Upper lobe of left lung (tissue), 6 donors: ENCODE measurements around the gene PCDHGA2. TPM values are rescaled to one million over a fixed set of nuclear protein-coding genes. Genes with fewer than 3 reads are reported as not detected.
A peak's percentile ranks its signal among the peaks of the same experiment; 100 is the strongest.

Source experiments
- ATAC-seq, 2 donors: fragments of 200-7000 bp; cut with Tn5 transposase; one replicate each; pipeline ENCODE4 v1.9.1; 2022; ENCODE audit warnings: mild to moderate bottlenecking in 2 of 2, moderate library complexity in 2 of 2; ENCODE audit not compliant: low FRiP score in 2 of 2
- DNase-seq, 2 donors: peaks; one replicate each; pipeline ENCODE4 v3.0.0-alpha.2; 2019 to 2020
- H3K27ac ChIP-seq, 4 donors: fragments of 200-600 bp; sonication (generic); one replicate each; pipeline ENCODE4 v1.5.1; 2016 to 2019
- H3K27me3 ChIP-seq, 4 donors: fragments of 200-600 bp; sonication (generic); one replicate each; pipeline ENCODE4 v1.5.1; 2017 to 2019
- H3K36me3 ChIP-seq, 4 donors: fragments of 200-600 bp; sonication (generic); one replicate each; pipeline ENCODE4 v1.5.1; 2016 to 2019
- H3K4me1 ChIP-seq, 4 donors: fragments of 200-600 bp; sonication (generic); one replicate each; pipeline ENCODE4 v1.5.1; 2018 to 2019
- H3K4me3 ChIP-seq, 4 donors: fragments of 200-600 bp; sonication (generic); one replicate each; pipeline ENCODE4 v1.5.1; 2017 to 2019; ENCODE audit warnings: mild to moderate bottlenecking in 2 of 4, moderate library complexity in 1 of 4
- H3K9me3 ChIP-seq, 4 donors: fragments of 200-600 bp; sonication (generic); one replicate each; pipeline ENCODE4 v1.5.1; 2018 to 2019
- EP300 ChIP-seq, 4 donors: sonication (generic); formaldehyde crosslinking; IDR thresholded peaks; one replicate each; pipeline ENCODE4 v1.5.1; 2017; ENCODE audit warnings: antibody characterized with exemption in 4 of 4, control low read depth in 2 of 4
- POLR2A ChIP-seq, 4 donors: fragments of 450-650 bp; IDR thresholded peaks; one replicate each; pipeline ENCODE4 v1.5.1; 2016 to 2017; ENCODE audit warnings: antibody characterized with exemption in 4 of 4, mild to moderate bottlenecking in 2 of 4
- POLR2AphosphoS5 ChIP-seq, 2 donors: sonication (generic); formaldehyde crosslinking; IDR thresholded peaks; one replicate each; pipeline ENCODE4 v1.5.1; 2017; ENCODE audit warnings: antibody characterized with exemption in 2 of 2
- WGBS, 2 donors: methylation state at CpG; one replicate each; pipeline ENCODE4 v1.1.5; 2017 to 2018; 5-methylcytosine and 5-hydroxymethylcytosine counted together
- total RNA-seq, 6 donors: library from RNA; depleted of rRNA in 4 of 6; stranded (reverse); fragments of >200 nt in 4 of 6; gene quantifications; one replicate each; pipeline versions ENCODE4 v1.1.0 to v1.2.1, GENCODE V29; 2016 to 2021
- TF ChIP-seq, protein P1 (sequence below), 6 experiments: fragments of 450-650 bp in 4 of 6; fragments of 200-600 bp in 2 of 6; sonication (generic) in 2 of 6; IDR thresholded peaks; one replicate each; pipeline ENCODE4 v1.5.1; 2016 to 2019; ENCODE audit warnings: antibody characterized with exemption in 6 of 6
- donor health status: DM: no; HTN: no; CAD: no; lungs with moderate emphysema.
- donor health status: DM: no; HTN: yes; CAD: no; lungs with severe emphysema.

Gene PCDHGA2
- total RNA-seq, 6 donors from 2014 or later: 1.6 to 4.3 (median 2.7) TPM

DNA sequence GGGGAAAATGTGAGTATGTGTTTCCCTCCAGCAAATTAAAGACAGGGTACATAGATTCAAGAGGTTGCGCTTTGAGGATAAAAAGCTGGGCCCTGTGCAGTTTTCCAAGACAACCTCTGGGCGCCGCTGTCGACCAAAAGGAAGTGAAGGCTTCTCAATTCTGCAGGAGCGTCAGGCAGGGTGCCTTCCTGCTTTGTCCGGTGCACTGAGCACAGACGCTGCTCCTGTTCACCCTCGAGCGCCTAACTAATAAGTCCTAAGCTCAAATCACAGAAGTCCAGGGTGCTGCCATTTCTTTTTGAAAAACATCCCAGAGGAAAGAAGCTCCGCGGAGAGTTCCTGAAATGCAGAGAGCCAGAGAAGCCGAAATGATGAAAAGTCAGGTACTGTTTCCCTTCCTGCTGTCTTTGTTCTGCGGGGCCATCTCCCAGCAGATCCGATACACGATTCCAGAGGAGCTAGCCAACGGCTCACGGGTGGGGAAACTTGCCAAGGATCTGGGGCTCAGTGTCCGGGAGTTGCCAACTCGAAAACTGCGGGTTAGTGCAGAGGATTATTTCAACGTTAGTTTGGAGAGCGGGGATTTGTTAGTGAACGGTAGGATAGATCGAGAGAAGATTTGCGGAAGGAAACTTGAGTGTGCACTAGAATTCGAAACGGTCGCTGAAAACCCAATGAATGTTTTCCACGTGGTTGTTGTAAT lies 11.5 kb downstream of the PCDHGA2 start, which contains the start of gene PCDHGB1:
PCDHGB1 (plus strand) TSS at position 183 of the 703 bp plus-strand sequence; CDS start at position 345, 162 bp downstream.
- peak within 1 kb of the TSS in 2 of 4 donors; percentile 15 to 19 for H3K4me3 ChIP-seq
- 23 to 27% methylated on average over 29 of the region's 29 CpGs for WGBS, 2 donors
- no peak for DNase-seq

DNA sequence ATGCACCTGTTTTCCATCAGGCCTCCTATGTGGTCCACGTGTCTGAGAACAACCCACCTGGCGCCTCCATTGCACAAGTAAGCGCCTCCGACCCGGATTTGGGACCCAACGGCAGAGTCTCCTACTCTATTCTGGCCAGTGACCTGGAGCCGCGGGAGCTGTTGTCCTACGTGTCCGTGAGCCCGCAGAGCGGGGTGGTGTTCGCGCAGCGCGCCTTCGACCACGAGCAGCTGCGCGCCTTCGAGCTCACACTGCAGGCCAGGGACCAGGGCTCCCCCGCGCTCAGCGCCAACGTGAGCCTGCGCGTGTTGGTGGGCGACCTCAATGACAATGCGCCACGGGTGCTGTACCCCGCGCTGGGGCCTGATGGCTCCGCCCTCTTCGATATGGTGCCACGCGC lies 13.0 kb downstream of the PCDHGA2 start:
- DNase-seq (peak in 1 of 2 donors; percentile 72), ATAC-seq (no peak)
- no peaks in the 10 kb centered on the region for H3K36me3 ChIP-seq
- 48% methylated on average over 18 of the region's 36 CpGs; no CpG with 5 or more reads in 1 of the 2 donors for WGBS, 2 donors
- TF ChIP-seq EP300 (IDR thresholded peaks at IDR 0.05): no peak
- TF ChIP-seq, protein P1, sequence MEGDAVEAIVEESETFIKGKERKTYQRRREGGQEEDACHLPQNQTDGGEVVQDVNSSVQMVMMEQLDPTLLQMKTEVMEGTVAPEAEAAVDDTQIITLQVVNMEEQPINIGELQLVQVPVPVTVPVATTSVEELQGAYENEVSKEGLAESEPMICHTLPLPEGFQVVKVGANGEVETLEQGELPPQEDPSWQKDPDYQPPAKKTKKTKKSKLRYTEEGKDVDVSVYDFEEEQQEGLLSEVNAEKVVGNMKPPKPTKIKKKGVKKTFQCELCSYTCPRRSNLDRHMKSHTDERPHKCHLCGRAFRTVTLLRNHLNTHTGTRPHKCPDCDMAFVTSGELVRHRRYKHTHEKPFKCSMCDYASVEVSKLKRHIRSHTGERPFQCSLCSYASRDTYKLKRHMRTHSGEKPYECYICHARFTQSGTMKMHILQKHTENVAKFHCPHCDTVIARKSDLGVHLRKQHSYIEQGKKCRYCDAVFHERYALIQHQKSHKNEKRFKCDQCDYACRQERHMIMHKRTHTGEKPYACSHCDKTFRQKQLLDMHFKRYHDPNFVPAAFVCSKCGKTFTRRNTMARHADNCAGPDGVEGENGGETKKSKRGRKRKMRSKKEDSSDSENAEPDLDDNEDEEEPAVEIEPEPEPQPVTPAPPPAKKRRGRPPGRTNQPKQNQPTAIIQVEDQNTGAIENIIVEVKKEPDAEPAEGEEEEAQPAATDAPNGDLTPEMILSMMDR (IDR thresholded peaks at IDR 0.05): no peak
- TF ChIP-seq POLR2AphosphoS5 (IDR thresholded peaks at IDR 0.05): no peak
- TF ChIP-seq POLR2A (IDR thresholded peaks at IDR 0.05): no peak
- H3K27ac ChIP-seq: no peak overlapping the region
- peaks cover 29 to 72% (median 51%) of the 10 kb centered on the region in 4 donors for H3K9me3 ChIP-seq
- H3K27me3 ChIP-seq: no peaks in the 10 kb centered on the region
- no peak overlapping the region for H3K4me3 ChIP-seq
- H3K4me1 ChIP-seq: peaks cover 0 to 3% (median 0%) of the 10 kb centered on the region in 4 donors

More for the DNA sequence above, 11.5 kb downstream of the PCDHGA2 start, which contains the start of gene PCDHGB1:
- Histone ChIP-seq H3K27me3 (no peaks in the 10 kb centered on the region), H3K9me3 (peaks cover 20 to 72% (median 46%) of the 10 kb centered on the region in 4 donors), H3K27ac (no peak within 1 kb of the TSS), H3K4me1 (peaks cover 0 to 3% (median 0%) of the 10 kb centered on the region in 4 donors), H3K36me3 (no peaks in the 10 kb centered on the region)
- ATAC-seq: no peak
- TF ChIP-seq, protein P1 (IDR thresholded peaks at IDR 0.05): peak in 2 of 6 experiments; percentile 17 to 24
- TF ChIP-seq POLR2A (IDR thresholded peaks at IDR 0.05): no peak

DNA sequence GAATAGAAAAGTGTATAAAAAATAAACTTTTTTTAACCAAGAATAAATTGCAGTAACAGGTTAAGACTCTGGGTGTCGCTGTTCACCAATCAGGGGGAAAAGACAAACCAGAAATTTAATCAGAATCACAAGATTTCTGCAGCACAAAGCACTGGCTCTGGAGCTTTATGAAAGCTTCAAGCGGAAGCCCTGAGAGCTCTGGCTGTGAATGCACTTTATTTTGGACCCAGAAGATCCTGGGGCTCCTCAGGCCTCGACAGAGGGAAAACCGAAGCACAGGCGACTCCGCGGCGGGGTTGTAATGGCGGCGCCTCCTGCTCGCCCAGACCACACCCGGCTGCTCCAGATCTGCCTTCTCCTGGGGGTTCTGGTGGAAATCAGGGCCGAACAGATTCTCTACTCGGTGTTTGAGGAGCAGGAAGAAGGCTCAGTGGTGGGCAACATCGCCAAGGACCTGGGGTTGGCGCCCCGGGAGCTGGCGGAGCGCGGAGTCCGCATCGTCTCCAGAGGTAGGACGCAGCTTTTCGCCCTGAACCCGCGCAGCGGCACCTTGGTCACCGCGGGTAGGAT lies 16.4 kb downstream of the PCDHGA2 start, which contains the start of gene PCDHGA4:
PCDHGA4 (plus strand) TSS at position 122 of the 570 bp plus-strand sequence; CDS start at position 209, 87 bp downstream.
- DNase-seq (peak in 1 of 2 donors; percentile 77), ATAC-seq (no peak)
- no peaks in the 10 kb centered on the region for H3K27me3 ChIP-seq
- 16 to 19% methylated on average over 22 to 25 of the region's 29 CpGs for WGBS, 2 donors
- TF ChIP-seq, protein P1 (IDR thresholded peaks at IDR 0.05): no peak
- TF ChIP-seq POLR2AphosphoS5 (IDR thresholded peaks at IDR 0.05) (no peak), EP300 (IDR thresholded peaks at IDR 0.05) (no peak), POLR2A (IDR thresholded peaks at IDR 0.05) (no peak)
- no peaks in the 10 kb centered on the region for H3K36me3 ChIP-seq
- no peaks in the 10 kb centered on the region for H3K4me1 ChIP-seq
- peak within 1 kb of the TSS in 3 of 4 donors; percentile 19 to 28 (median 25) for H3K4me3 ChIP-seq
- peaks cover 25 to 85% (median 68%) of the 10 kb centered on the region in 4 donors for H3K9me3 ChIP-seq
- H3K27ac ChIP-seq: no peak within 1 kb of the TSS

DNA sequence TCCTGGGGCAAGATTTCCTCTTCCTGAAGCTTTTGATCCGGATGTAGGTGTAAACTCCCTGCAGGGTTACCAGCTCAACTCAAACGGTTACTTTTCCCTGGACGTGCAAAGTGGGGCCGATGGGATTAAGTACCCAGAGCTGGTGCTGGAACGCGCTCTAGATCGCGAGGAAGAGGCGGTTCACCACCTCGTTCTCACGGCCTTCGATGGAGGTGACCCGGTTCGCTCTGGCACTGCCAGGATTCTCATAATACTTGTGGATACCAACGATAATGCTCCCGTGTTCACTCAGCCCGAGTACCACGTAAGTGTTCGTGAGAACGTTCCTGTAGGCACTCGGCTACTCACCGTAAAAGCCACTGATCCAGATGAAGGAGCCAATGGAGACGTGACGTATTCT lies 17.1 kb downstream of the PCDHGA2 start:
- Histone ChIP-seq H3K4me3 (peak overlapping the region in 1 of 4 donors; percentile 28), H3K4me1 (no peaks in the 10 kb centered on the region), H3K27me3 (no peaks in the 10 kb centered on the region), H3K27ac (no peak overlapping the region), H3K9me3 (peaks cover 28 to 85% (median 66%) of the 10 kb centered on the region in 4 donors), H3K36me3 (no peaks in the 10 kb centered on the region)
- DNase-seq (no peak), ATAC-seq (no peak)
- WGBS, 2 donors: 48 to 56% methylated on average over 21 to 24 of the region's 24 CpGs
- no peak for TF ChIP-seq EP300 (IDR thresholded peaks at IDR 0.05)
- TF ChIP-seq, protein P1 (IDR thresholded peaks at IDR 0.05): no peak
- TF ChIP-seq POLR2AphosphoS5 (IDR thresholded peaks at IDR 0.05): no peak
- no peak for TF ChIP-seq POLR2A (IDR thresholded peaks at IDR 0.05)
